Parathyroid adenoma (tissue), 2 donors: ENCODE data around the gene ATXN7L2.

Experiments used
- H2AFZ ChIP-seq: fragments of 300-600 bp; sonication (generic); one replicate; pipeline ENCODE4 v1.7.0; 2017; ENCODE audit warnings: antibody characterized with exemption, mild to moderate bottlenecking
- H3K27ac ChIP-seq: fragments of 300-600 bp; sonication (generic); one replicate; pipeline ENCODE4 v1.7.0; 2017
- H3K27me3 ChIP-seq: fragments of 300-600 bp; sonication (generic); one replicate; pipeline ENCODE4 v1.7.0; 2017; ENCODE audit warnings: low read length; ENCODE audit not compliant: control insufficient read depth, insufficient read depth
- H3K36me3 ChIP-seq: fragments of 300-600 bp; sonication (generic); one replicate; pipeline ENCODE4 v1.7.0; 2017; ENCODE audit warnings: low read length; ENCODE audit not compliant: control insufficient read depth, insufficient read depth
- H3K4me1 ChIP-seq: fragments of 300-600 bp; sonication (generic); one replicate; pipeline ENCODE4 v1.7.0; 2017; ENCODE audit warnings: control low read depth
- H3K4me2 ChIP-seq: fragments of 300-600 bp; sonication (generic); one replicate; pipeline ENCODE4 v1.7.0; 2017; ENCODE audit warnings: low read length
- H3K4me3 ChIP-seq: fragments of 300-600 bp; sonication (generic); one replicate; pipeline ENCODE4 v1.7.0; 2017; ENCODE audit warnings: low read depth, low read length
- H3K79me2 ChIP-seq: fragments of 300-600 bp; sonication (generic); one replicate; pipeline ENCODE4 v1.7.0; 2017; ENCODE audit warnings: control low read depth
- H3K9ac ChIP-seq: fragments of 300-600 bp; sonication (generic); one replicate; pipeline ENCODE4 v1.7.0; 2017; ENCODE audit warnings: mild to moderate bottlenecking
- H3K9me3 ChIP-seq: fragments of 300-600 bp; sonication (generic); one replicate; pipeline ENCODE4 v1.7.0; 2017; ENCODE audit warnings: low read length; ENCODE audit not compliant: control insufficient read depth
- TF ChIP-seq, protein P1 (sequence below): fragments of 300-600 bp; sonication (generic); IDR thresholded peaks from one replicate; pipeline ENCODE4 v1.7.0; 2017; ENCODE audit warnings: antibody characterized with exemption, mild to moderate bottlenecking
- donor health status: primary hyperparathyroidism.

The ATXN7L2 gene

DNA sequence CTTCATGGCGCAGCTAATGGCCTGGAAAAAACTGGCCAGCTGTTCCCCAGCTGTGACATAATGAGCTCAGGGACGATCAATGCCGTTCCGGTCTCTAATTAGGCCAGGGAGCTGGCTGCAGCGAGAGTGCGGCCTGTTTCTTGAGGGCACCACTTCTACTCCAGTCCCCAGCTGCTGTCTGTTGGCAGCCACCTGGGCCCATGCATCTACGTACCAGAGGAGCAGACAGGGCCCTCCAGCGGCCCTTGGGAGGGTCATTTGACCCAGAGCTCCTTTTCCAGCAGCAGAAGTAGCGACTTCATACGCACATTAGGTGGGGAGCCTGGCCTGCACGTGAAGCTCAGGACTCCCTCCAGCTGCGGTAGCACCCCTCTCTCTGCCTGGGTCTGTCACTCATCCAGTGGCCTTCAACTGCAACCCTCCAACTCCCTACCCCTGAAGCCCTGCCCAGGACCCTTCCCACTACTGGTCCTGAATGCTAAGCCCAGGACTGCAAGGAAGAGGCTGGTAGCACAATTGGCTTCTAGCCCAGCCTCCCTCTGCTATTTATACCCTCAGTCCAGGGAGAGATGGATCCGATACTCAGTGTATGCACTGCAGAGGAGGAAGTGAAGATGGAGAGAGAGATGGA lies 46.9 kb downstream of the ATXN7L2 start:
- no peak overlapping the region for H3K27ac ChIP-seq
- no peaks in the 10 kb centered on the region for H3K27me3 ChIP-seq
- no peaks in the 10 kb centered on the region for H3K9me3 ChIP-seq
- no peaks in the 10 kb centered on the region for H3K36me3 ChIP-seq
- no peak overlapping the region for H3K9ac ChIP-seq
- peaks cover 2% of the 10 kb centered on the region for H3K4me1 ChIP-seq
- H2AFZ ChIP-seq = peak overlapping the region; percentile 33
- TF ChIP-seq, protein P1, sequence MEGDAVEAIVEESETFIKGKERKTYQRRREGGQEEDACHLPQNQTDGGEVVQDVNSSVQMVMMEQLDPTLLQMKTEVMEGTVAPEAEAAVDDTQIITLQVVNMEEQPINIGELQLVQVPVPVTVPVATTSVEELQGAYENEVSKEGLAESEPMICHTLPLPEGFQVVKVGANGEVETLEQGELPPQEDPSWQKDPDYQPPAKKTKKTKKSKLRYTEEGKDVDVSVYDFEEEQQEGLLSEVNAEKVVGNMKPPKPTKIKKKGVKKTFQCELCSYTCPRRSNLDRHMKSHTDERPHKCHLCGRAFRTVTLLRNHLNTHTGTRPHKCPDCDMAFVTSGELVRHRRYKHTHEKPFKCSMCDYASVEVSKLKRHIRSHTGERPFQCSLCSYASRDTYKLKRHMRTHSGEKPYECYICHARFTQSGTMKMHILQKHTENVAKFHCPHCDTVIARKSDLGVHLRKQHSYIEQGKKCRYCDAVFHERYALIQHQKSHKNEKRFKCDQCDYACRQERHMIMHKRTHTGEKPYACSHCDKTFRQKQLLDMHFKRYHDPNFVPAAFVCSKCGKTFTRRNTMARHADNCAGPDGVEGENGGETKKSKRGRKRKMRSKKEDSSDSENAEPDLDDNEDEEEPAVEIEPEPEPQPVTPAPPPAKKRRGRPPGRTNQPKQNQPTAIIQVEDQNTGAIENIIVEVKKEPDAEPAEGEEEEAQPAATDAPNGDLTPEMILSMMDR = no peak
- H3K4me2 ChIP-seq = no peak overlapping the region
- no peak overlapping the region for H3K4me3 ChIP-seq
- H3K79me2 ChIP-seq = no peaks in the 10 kb centered on the region

DNA sequence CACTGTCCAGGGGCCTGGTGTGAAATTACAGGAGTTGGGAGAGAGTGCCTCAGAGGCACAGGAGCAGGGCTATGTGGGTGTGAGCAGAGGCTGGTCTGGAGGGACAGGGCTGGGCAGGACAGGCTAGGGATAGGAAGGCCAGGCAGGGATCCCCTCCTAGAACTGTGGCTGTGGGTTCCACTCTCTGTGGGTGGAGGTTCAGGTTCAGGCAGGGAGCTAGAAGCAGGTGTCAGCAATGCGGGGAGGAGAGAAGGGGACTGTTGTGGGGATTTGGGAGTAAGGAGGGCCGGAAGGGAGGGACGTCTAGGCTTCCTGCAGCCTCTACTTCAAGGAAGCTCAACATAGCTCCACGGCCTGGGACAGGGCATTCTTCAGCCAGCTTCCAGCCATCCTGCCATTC lies 47.7 kb downstream of the ATXN7L2 start:
- no peak overlapping the region for H3K4me3 ChIP-seq
- H3K27me3 ChIP-seq = no peaks in the 10 kb centered on the region
- peaks cover 2% of the 10 kb centered on the region for H3K4me1 ChIP-seq
- peak overlapping the region; percentile 57 for H2AFZ ChIP-seq
- H3K79me2 ChIP-seq = no peaks in the 10 kb centered on the region
- no peak overlapping the region for H3K27ac ChIP-seq
- no peak overlapping the region for H3K9ac ChIP-seq
- H3K36me3 ChIP-seq = no peaks in the 10 kb centered on the region
- TF ChIP-seq, protein P1 = no peak
- H3K9me3 ChIP-seq = no peaks in the 10 kb centered on the region
- H3K4me2 ChIP-seq = peak overlapping the region; percentile 77

DNA sequence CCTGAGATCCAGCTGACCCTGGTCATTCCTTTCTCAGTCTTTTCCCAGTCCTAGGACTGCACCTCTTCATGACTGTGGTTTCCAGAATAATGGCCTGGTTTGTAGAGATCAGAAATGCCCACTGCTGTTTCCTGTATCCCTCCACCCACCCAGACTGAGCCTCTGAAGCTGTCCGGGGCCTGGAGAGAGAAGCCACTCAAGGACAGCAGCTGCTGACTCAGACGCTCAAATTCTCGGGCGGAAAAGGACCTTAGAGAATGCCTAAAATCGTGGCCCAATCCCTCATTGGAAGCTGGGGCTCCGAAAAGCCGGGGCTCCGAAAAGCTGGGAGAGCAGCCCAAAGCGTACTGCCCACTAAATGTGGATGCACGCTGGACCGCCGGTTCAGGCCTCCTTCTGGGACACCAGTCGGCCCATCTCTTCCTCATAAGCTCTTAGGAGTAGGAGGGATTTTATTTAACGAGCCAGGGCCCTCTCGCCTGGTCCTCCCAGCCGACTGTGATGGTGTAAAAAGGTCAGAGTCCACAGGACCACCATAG lies 48.2 kb downstream of the ATXN7L2 start:
- peaks cover 2% of the 10 kb centered on the region for H3K4me1 ChIP-seq
- H3K27me3 ChIP-seq = no peaks in the 10 kb centered on the region
- no peaks in the 10 kb centered on the region for H3K9me3 ChIP-seq
- H3K27ac ChIP-seq = no peak overlapping the region
- H2AFZ ChIP-seq = peak overlapping the region; percentile 57
- H3K4me3 ChIP-seq = peak overlapping the region; percentile 36
- H3K79me2 ChIP-seq = no peaks in the 10 kb centered on the region
- H3K36me3 ChIP-seq = no peaks in the 10 kb centered on the region
- H3K4me2 ChIP-seq = peak overlapping the region; percentile 77
- no peak overlapping the region for H3K9ac ChIP-seq
- TF ChIP-seq, protein P1 = no peak

DNA sequence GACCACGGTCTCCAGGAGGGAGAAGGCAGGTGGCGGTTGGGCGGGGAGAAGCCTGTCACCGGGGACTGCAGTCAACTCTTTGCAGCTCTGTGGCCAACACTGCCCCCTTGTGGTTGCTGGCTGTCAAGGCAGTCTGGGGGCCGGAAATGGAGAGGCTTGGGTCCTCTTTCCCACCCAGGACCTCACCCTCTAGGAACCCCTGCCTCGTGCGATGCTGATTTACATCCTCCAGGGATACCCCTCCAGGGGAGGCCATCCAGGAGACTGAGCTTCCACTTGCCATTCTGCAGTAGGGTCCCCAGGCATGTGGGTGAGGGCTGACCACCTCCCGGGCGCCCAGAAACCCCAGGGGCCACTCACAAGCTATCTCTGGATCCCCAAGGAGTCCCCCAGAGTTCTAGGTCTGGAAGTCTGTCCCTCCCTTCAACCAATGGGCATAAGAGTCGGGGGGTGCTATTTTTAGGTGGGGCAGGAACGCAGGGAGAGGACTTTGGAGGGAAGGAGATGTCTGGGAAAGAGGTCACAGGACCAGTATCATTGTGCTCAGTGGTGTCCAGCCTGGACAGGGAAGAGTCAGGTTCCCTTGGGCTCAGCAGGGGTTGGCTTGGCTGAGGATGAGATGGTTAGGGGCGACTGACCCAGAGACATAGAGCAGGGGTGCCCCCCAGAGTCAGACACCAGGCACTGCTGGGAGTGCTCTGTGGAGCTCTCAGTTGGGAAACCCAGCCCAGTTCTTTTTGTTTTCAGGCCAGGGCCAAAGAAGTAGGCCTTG lies 48.8 kb downstream of the ATXN7L2 start:
- H3K36me3 ChIP-seq = no peaks in the 10 kb centered on the region
- peak overlapping the region; percentile 77 for H3K4me2 ChIP-seq
- H2AFZ ChIP-seq = peak overlapping the region; percentile 57
- H3K27ac ChIP-seq = no peak overlapping the region
- no peaks in the 10 kb centered on the region for H3K79me2 ChIP-seq
- peaks cover 2% of the 10 kb centered on the region for H3K4me1 ChIP-seq
- H3K9ac ChIP-seq = no peak overlapping the region
- H3K27me3 ChIP-seq = no peaks in the 10 kb centered on the region
- peak overlapping the region; percentile 36 for H3K4me3 ChIP-seq
- no peaks in the 10 kb centered on the region for H3K9me3 ChIP-seq
- TF ChIP-seq, protein P1 = peak; percentile 85
